Activated CD4-positive, alpha-beta T cell treated with anti-CD3 and anti-CD28 coated beads, Interleukin-2, amount 10 ng/mL, durations not matched to agents 7 days and 5 days (primary cell): ENCODE measurements around the gene MACROD1. TPM values are rescaled to one million over a fixed set of nuclear protein-coding genes. Genes with fewer than 3 reads are reported as not detected.

ENCODE experiments used
- CTCF ChIA-PET: fragments of 350-600 bp; sonication (Branson Sonifier 250); formaldehyde crosslinking; loops from one replicate; lab custom pipeline; 2021; ENCODE audit warnings: antibody characterized with exemption; lab: Charles Lee
- POLR2A ChIA-PET: fragments of 350-600 bp; sonication (Branson Sonifier 250); formaldehyde crosslinking; loops from one replicate; lab custom pipeline; 2021; ENCODE audit warnings: antibody characterized with exemption; lab: Charles Lee
- DNase-seq: peaks from one replicate; pipeline ENCODE4 v3.0.0-alpha.2; 2020
- H3K27ac Mint-ChIP-seq: one replicate; pipeline ENCODE4 v1.8.0; 2021; ENCODE audit warnings: mild to moderate bottlenecking, moderate library complexity, mixed read lengths
- H3K27me3 Mint-ChIP-seq: one replicate; pipeline ENCODE4 v1.8.0; 2021; ENCODE audit warnings: mixed read lengths
- H3K36me3 Mint-ChIP-seq: one replicate; pipeline ENCODE4 v1.8.0; 2021; ENCODE audit warnings: low read depth, mixed read lengths
- H3K4me1 Mint-ChIP-seq: one replicate; pipeline ENCODE4 v1.8.0; 2021; ENCODE audit warnings: mixed read lengths
- H3K4me3 Mint-ChIP-seq: one replicate; pipeline ENCODE4 v1.8.0; 2021; ENCODE audit warnings: mild to moderate bottlenecking, moderate library complexity, mixed read lengths
- H3K9me3 Mint-ChIP-seq: one replicate; pipeline ENCODE4 v1.8.0; 2021; ENCODE audit warnings: mixed read lengths
- total RNA-seq, 2 experiments: library from RNA; stranded (reverse); gene quantifications; one replicate each; pipeline ENCODE4 v1.2.3, GENCODE V29; 2021

The MACROD1 gene
- total RNA-seq, 2 experiments from 2014 or later = 9.2 to 11.6 TPM

- no peak for DNase-seq
- ChIA-PET POLR2A (no interaction called here), CTCF (no interaction called here)
- Mint-ChIP-seq H3K4me1 (no peaks in the 10 kb centered on the region), H3K36me3 (no peaks in the 10 kb centered on the region), H3K9me3 (no peaks in the 10 kb centered on the region), H3K27ac (no peak overlapping the region), H3K27me3 (no peaks in the 10 kb centered on the region), H3K4me3 (no peak overlapping the region)
These were observed 58.6 kb downstream of the MACROD1 start for GRCh38 chr11:64107303-64107702.

- Mint-ChIP-seq H3K9me3 (no peaks in the 10 kb centered on the region), H3K27me3 (no peaks in the 10 kb centered on the region)
- CTCF ChIA-PET = no interaction called here
These were observed 61.3 kb downstream of the MACROD1 start for GRCh38 chr11:64104632-64105031.

GRCh38 chr11:64103277-64103985 is 62.5 kb downstream of the MACROD1 start:
- H3K27me3 Mint-ChIP-seq = no peaks in the 10 kb centered on the region
- POLR2A ChIA-PET = no interaction called here
- no peak overlapping the region for H3K4me3 Mint-ChIP-seq
- no peak for DNase-seq
- H3K4me1 Mint-ChIP-seq = no peaks in the 10 kb centered on the region
- CTCF ChIA-PET = no interaction called here
- H3K9me3 Mint-ChIP-seq = no peaks in the 10 kb centered on the region
- no peaks in the 10 kb centered on the region for H3K36me3 Mint-ChIP-seq
- no peak overlapping the region for H3K27ac Mint-ChIP-seq

More at GRCh38 chr11:64104632-64105031, 61.3 kb downstream of the MACROD1 start:
- Mint-ChIP-seq H3K27ac (no peak overlapping the region), H3K4me3 (no peak overlapping the region), H3K36me3 (no peaks in the 10 kb centered on the region), H3K4me1 (no peaks in the 10 kb centered on the region)
- POLR2A ChIA-PET = no interaction called here
- no peak for DNase-seq

GRCh38 chr11:64102005-64102738 is 63.7 kb downstream of the MACROD1 start:
- no peaks in the 10 kb centered on the region for H3K4me1 Mint-ChIP-seq
- no peak overlapping the region for H3K27ac Mint-ChIP-seq
- POLR2A ChIA-PET = no interaction called here
- H3K9me3 Mint-ChIP-seq = no peaks in the 10 kb centered on the region
- H3K4me3 Mint-ChIP-seq = no peak overlapping the region
- CTCF ChIA-PET = no interaction called here
- no peaks in the 10 kb centered on the region for H3K36me3 Mint-ChIP-seq
- no peaks in the 10 kb centered on the region for H3K27me3 Mint-ChIP-seq
- no peak for DNase-seq

GRCh38 chr11:64101461-64101860 is 64.5 kb downstream of the MACROD1 start:
- Mint-ChIP-seq H3K36me3 (no peaks in the 10 kb centered on the region), H3K4me1 (no peaks in the 10 kb centered on the region), H3K27ac (no peak overlapping the region), H3K4me3 (no peak overlapping the region), H3K9me3 (no peaks in the 10 kb centered on the region), H3K27me3 (no peaks in the 10 kb centered on the region)
- no peak for DNase-seq
- POLR2A ChIA-PET = no interaction called here
- CTCF ChIA-PET = no interaction called here

- ChIA-PET POLR2A (no interaction called here), CTCF (no interaction called here)
- no peaks in the 10 kb centered on the region for H3K27me3 Mint-ChIP-seq
- no peak for DNase-seq
- no peaks in the 10 kb centered on the region for H3K9me3 Mint-ChIP-seq
- no peak overlapping the region for H3K4me3 Mint-ChIP-seq
- no peak overlapping the region for H3K27ac Mint-ChIP-seq
- H3K4me1 Mint-ChIP-seq = no peaks in the 10 kb centered on the region
- H3K36me3 Mint-ChIP-seq = no peaks in the 10 kb centered on the region
These were observed 65.0 kb downstream of the MACROD1 start for GRCh38 chr11:64100782-64101353.

- Mint-ChIP-seq H3K36me3 (no peaks in the 10 kb centered on the region), H3K4me1 (no peaks in the 10 kb centered on the region), H3K27me3 (no peaks in the 10 kb centered on the region), H3K9me3 (no peaks in the 10 kb centered on the region), H3K27ac (no peak overlapping the region), H3K4me3 (no peak overlapping the region)
- POLR2A ChIA-PET = no interaction called here
- CTCF ChIA-PET = no interaction called here
- no peak for DNase-seq
These were observed 65.6 kb downstream of the MACROD1 start for GRCh38 chr11:64100360-64100759.

GRCh38 chr11:64099436-64099835 is 66.5 kb downstream of the MACROD1 start:
- POLR2A ChIA-PET = no interaction called here
- DNase-seq = no peak
- no peaks in the 10 kb centered on the region for H3K4me1 Mint-ChIP-seq
- CTCF ChIA-PET = no interaction called here
- H3K9me3 Mint-ChIP-seq = no peaks in the 10 kb centered on the region
- no peaks in the 10 kb centered on the region for H3K36me3 Mint-ChIP-seq
- H3K4me3 Mint-ChIP-seq = no peak overlapping the region
- H3K27ac Mint-ChIP-seq = no peak overlapping the region
- no peaks in the 10 kb centered on the region for H3K27me3 Mint-ChIP-seq

- no peaks in the 10 kb centered on the region for H3K27me3 Mint-ChIP-seq
- ChIA-PET POLR2A (no interaction called here), CTCF (no interaction called here)
- no peak for DNase-seq
- no peaks in the 10 kb centered on the region for H3K4me1 Mint-ChIP-seq
- no peak overlapping the region for H3K27ac Mint-ChIP-seq
- no peaks in the 10 kb centered on the region for H3K36me3 Mint-ChIP-seq
- no peaks in the 10 kb centered on the region for H3K9me3 Mint-ChIP-seq
- H3K4me3 Mint-ChIP-seq = no peak overlapping the region
These were observed 67.5 kb downstream of the MACROD1 start for GRCh38 chr11:64098318-64098831.

- ChIA-PET POLR2A (no interaction called here), CTCF (no interaction called here)
- no peaks in the 10 kb centered on the region for H3K27me3 Mint-ChIP-seq
- no peak overlapping the region for H3K4me3 Mint-ChIP-seq
- DNase-seq = no peak
- H3K4me1 Mint-ChIP-seq = no peaks in the 10 kb centered on the region
- H3K9me3 Mint-ChIP-seq = no peaks in the 10 kb centered on the region
- H3K27ac Mint-ChIP-seq = no peak overlapping the region
- H3K36me3 Mint-ChIP-seq = no peaks in the 10 kb centered on the region
These were observed 68.2 kb downstream of the MACROD1 start for GRCh38 chr11:64097468-64098317.

GRCh38 chr11:64096835-64097234 is 69.1 kb downstream of the MACROD1 start:
- no peak for DNase-seq
- POLR2A ChIA-PET = interaction anchor here (0.6 kb wide), 1 partner anchor 258 kb away, joined by 3 read pairs; the partner anchor contains the start of gene MARK2
- Mint-ChIP-seq H3K4me3 (no peak overlapping the region), H3K9me3 (no peaks in the 10 kb centered on the region), H3K4me1 (no peaks in the 10 kb centered on the region), H3K27me3 (no peaks in the 10 kb centered on the region), H3K27ac (no peak overlapping the region), H3K36me3 (no peaks in the 10 kb centered on the region)
- CTCF ChIA-PET = no interaction called here

GRCh38 chr11:64095949-64096348 is 70.0 kb downstream of the MACROD1 start:
- ChIA-PET POLR2A (no interaction called here), CTCF (interaction anchor here (0.6 kb wide), 1 partner anchor 122 kb away, joined by 3 read pairs; the partner anchor contains the start of gene COX8A)
- no peak overlapping the region for H3K4me3 Mint-ChIP-seq

More at GRCh38 chr11:64095949-64096348, 70.0 kb downstream of the MACROD1 start:
- Mint-ChIP-seq H3K27ac (no peak overlapping the region), H3K27me3 (no peaks in the 10 kb centered on the region), H3K4me1 (peaks cover 3% of the 10 kb centered on the region), H3K9me3 (no peaks in the 10 kb centered on the region), H3K36me3 (no peaks in the 10 kb centered on the region)
- DNase-seq = no peak
